Measurements from ENCODE around the gene FAM118B.

- TF ChIP-seq EZH2phosphoT487 (IDR thresholded peaks at IDR 0.05; ENCODE audit: borderline replicate concordance) (no peak), CTCF (conservative IDR thresholded peaks at IDR 0.05; ENCODE audit: low read length) (peak; percentile 71)
Observed at GRCh38 chr11:126307706-126308105, 96.1 kb downstream of the FAM118B start.

Measured in Loucy (cell line).